OCI-LY7 (cell line): ENCODE results near the gene JAM3. TPM values are rescaled to one million over a fixed set of nuclear protein-coding genes. Genes with fewer than 3 reads are reported as not detected.

Source experiments
- BruUV-seq: library from RNA; stranded (reverse); fragments of 400-500 nt; replicated peaks from 2 replicates; lab custom pipeline; 2021; lab: Mats Ljungman, UMichigan
- CTCF ChIA-PET: fragments of 300-600 bp; sonication (Branson Sonifier 250); formaldehyde crosslinking; loops from one replicate; lab custom pipeline; 2022; ENCODE audit warnings: antibody characterized with exemption; ENCODE audit not compliant: unreplicated experiment; lab: Charles Lee
- POLR2A ChIA-PET: fragments of 300-600 bp; sonication (Branson Sonifier 250); formaldehyde crosslinking; loops from one replicate; lab custom pipeline; 2022; ENCODE audit warnings: antibody characterized with exemption; lab: Charles Lee
- DNase-seq: peaks from one replicate; pipeline ENCODE4 v3.0.0-alpha.2; 2015; ENCODE audit warnings: low spot score
- H2AFZ ChIP-seq: fragments of 200-600 bp; sonication (generic), shearing (Covaris generic); 2 replicates; pipeline ENCODE4 v1.6.1; 2014; ENCODE audit warnings: mild to moderate bottlenecking, antibody characterized with exemption, low read length, moderate library complexity
- H3K27ac ChIP-seq: fragments of 200-600 bp; sonication (generic); 2 replicates; pipeline ENCODE4 v1.5.1; 2014; ENCODE audit warnings: mixed run types, low read depth, mild to moderate bottlenecking, moderate library complexity, low read length, inconsistent platforms; ENCODE audit not compliant: poor library complexity, severe bottlenecking
- H3K36me3 ChIP-seq: fragments of 200-600 bp; sonication (generic); 2 replicates; pipeline ENCODE4 v1.6.1; 2014; ENCODE audit warnings: mild to moderate bottlenecking, antibody characterized with exemption, low read length, moderate library complexity, mixed read lengths; ENCODE audit not compliant: insufficient read depth
- H3K4me1 ChIP-seq: fragments of 200-600 bp; sonication (generic); 2 replicates; pipeline ENCODE4 v1.5.1; 2014; ENCODE audit warnings: mild to moderate bottlenecking, low read length; ENCODE audit not compliant: insufficient read depth, poor library complexity, severe bottlenecking
- H3K4me2 ChIP-seq: fragments of 200-600 bp; sonication (generic); 2 replicates; pipeline ENCODE4 v1.6.1; 2014; ENCODE audit warnings: mild to moderate bottlenecking, low read length
- H3K4me3 ChIP-seq: fragments of 200-600 bp; sonication (generic); 2 replicates; pipeline ENCODE4 v1.5.1; 2014; ENCODE audit warnings: mild to moderate bottlenecking, low read depth, low read length; ENCODE audit not compliant: poor library complexity, severe bottlenecking
- H3K79me2 ChIP-seq: fragments of 200-600 bp; sonication (generic); 2 replicates; pipeline ENCODE4 v1.6.1; 2016; ENCODE audit warnings: low read depth, mild to moderate bottlenecking, low read length, moderate library complexity, mixed read lengths; ENCODE audit not compliant: insufficient read depth
- H3K9me2 ChIP-seq: fragments of 200-600 bp; sonication (generic); 2 replicates; pipeline ENCODE4 v1.6.1; 2016; ENCODE audit warnings: mild to moderate bottlenecking, low read length, mixed read lengths; ENCODE audit not compliant: insufficient read depth
- H3K9me3 ChIP-seq: fragments of 200-600 bp; sonication (generic); 2 replicates; pipeline ENCODE4 v1.6.1; 2014; ENCODE audit warnings: mild to moderate bottlenecking, mixed run types, low read length, mixed read lengths
- H4K20me1 ChIP-seq: fragments of 200-600 bp; sonication (generic); 2 replicates; pipeline ENCODE4 v1.6.1; 2014; ENCODE audit warnings: mild to moderate bottlenecking, antibody characterized with exemption, low read length, moderate library complexity, mixed read lengths; ENCODE audit not compliant: insufficient read depth
- CTCF ChIP-seq: fragments of 200-600 bp; sonication (generic); conservative IDR thresholded peaks from 2 replicates; pipeline ENCODE4 v1.5.1; 2014; ENCODE audit warnings: mild to moderate bottlenecking, antibody characterized with exemption, low read length, moderate library complexity, mixed read lengths
- EZH2phosphoT487 ChIP-seq: fragments of 200-600 bp; sonication (generic); IDR thresholded peaks from 2 replicates; pipeline ENCODE4 v1.6.1; 2018; ENCODE audit warnings: low read depth, borderline replicate concordance, mild to moderate bottlenecking, mixed run types, antibody characterized with exemption, low read length, moderate library complexity, mixed read lengths
- intact Hi-C: fragments of 100-400 bp; cut with micrococcal nuclease; formaldehyde crosslinking; loops from one replicate; pipeline ENCODE4 v1.10.0; 2022; ENCODE audit not compliant: unreplicated experiment
- total RNA-seq, 2 experiments: library from RNA; depleted of rRNA in 1 of 2; stranded (reverse); fragments of >200 nt in 1 of 2; shearing (Covaris generic) in 1 of 2; gene quantifications; 2 replicates each; pipeline ENCODE4 v1.2.3, GENCODE V29; 2014 to 2022

JAM3 gene
- total RNA-seq, 2 experiments from 2014 or later = not detected

GRCh38 chr11:134159652-134160051 is 90.8 kb downstream of the JAM3 start:
- CTCF ChIA-PET = no interaction called here

GRCh38 chr11:134164490-134165370 is 95.9 kb downstream of the JAM3 start:
- no peak overlapping the region for H2AFZ ChIP-seq
- no peaks in the 10 kb centered on the region for H3K4me1 ChIP-seq
- TF ChIP-seq EZH2phosphoT487 (no peak), CTCF (no peak)
- intact Hi-C loops = no loop called here
- H4K20me1 ChIP-seq = no peaks in the 10 kb centered on the region
- H3K27ac ChIP-seq = no peak overlapping the region
- DNase-seq = no peak
- H3K36me3 ChIP-seq = peaks cover 86% of the 10 kb centered on the region
- H3K9me2 ChIP-seq = no peaks in the 10 kb centered on the region
- no TSS peak for BruUV-seq
- H3K4me3 ChIP-seq = no peak overlapping the region
- no peaks in the 10 kb centered on the region for H3K79me2 ChIP-seq
- CTCF ChIA-PET = interaction anchor here (0.6 kb wide), 1 partner anchor 55 kb away, joined by 4 read pairs; no protein-coding TSS in a partner anchor
- no peak overlapping the region for H3K4me2 ChIP-seq
- POLR2A ChIA-PET = interaction anchor here (0.7 to 1.7 kb wide), 4 partner anchors 15 to 23 kb away, joined by 3 to 6 read pairs (median 4); no protein-coding TSS in a partner anchor
- no peaks in the 10 kb centered on the region for H3K9me3 ChIP-seq

More at GRCh38 chr11:134159652-134160051, 90.8 kb downstream of the JAM3 start:
- POLR2A ChIA-PET = no interaction called here
- Histone ChIP-seq H3K36me3 (peaks cover 100% of the 10 kb centered on the region), H4K20me1 (no peaks in the 10 kb centered on the region), H3K4me3 (no peak overlapping the region), H2AFZ (no peak overlapping the region), H3K4me2 (no peak overlapping the region), H3K27ac (no peak overlapping the region), H3K4me1 (no peaks in the 10 kb centered on the region), H3K9me2 (no peaks in the 10 kb centered on the region), H3K9me3 (no peaks in the 10 kb centered on the region), H3K79me2 (no peaks in the 10 kb centered on the region)
- DNase-seq = no peak
- BruUV-seq = no TSS peak
- intact Hi-C loops = no loop called here
- TF ChIP-seq CTCF = no peak
- no peak for TF ChIP-seq EZH2phosphoT487
